SJCRH30 (cell line): Measurements from ENCODE around the gene NMUR1. TPM values are rescaled to one million over a fixed set of nuclear protein-coding genes. Genes with fewer than 3 reads are reported as not detected.

Experiments
- DNase-seq, 2 experiments: peaks; one replicate each; pipeline ENCODE4 v3.0.0-alpha.2; 2015 to 2020
- H3K27ac ChIP-seq: fragments of 250-450 bp; sonication (Bioruptor Pico); 2 replicates; pipeline ENCODE4 v1.5.1; 2020; ENCODE audit warnings: mild to moderate bottlenecking, moderate library complexity
- H3K27me3 ChIP-seq: fragments of 250-450 bp; sonication (Bioruptor Pico); 2 replicates; pipeline ENCODE4 v1.5.1; 2020; ENCODE audit warnings: mild to moderate bottlenecking, moderate library complexity
- H3K36me3 ChIP-seq: fragments of 250-450 bp; sonication (Bioruptor Pico); 2 replicates; pipeline ENCODE4 v1.5.1; 2020; ENCODE audit warnings: mild to moderate bottlenecking, moderate library complexity
- H3K4me1 ChIP-seq: fragments of 250-450 bp; sonication (Bioruptor Pico); 2 replicates; pipeline ENCODE4 v1.5.1; 2020; ENCODE audit warnings: mild to moderate bottlenecking, moderate library complexity
- H3K4me3 ChIP-seq: fragments of 250-450 bp; sonication (Bioruptor Pico); 2 replicates; pipeline ENCODE4 v1.5.1; 2020; ENCODE audit warnings: mild to moderate bottlenecking, moderate library complexity
- H3K9me3 ChIP-seq: fragments of 250-450 bp; sonication (Bioruptor Pico); replicated peaks from 2 replicates; pipeline ENCODE4 v1.5.1; 2020; ENCODE audit warnings: mild to moderate bottlenecking, moderate library complexity
- total RNA-seq: library from RNA; depleted of rRNA; stranded (reverse); fragments of >200 nt; shearing (Covaris generic); gene quantifications from 2 replicates; pipeline ENCODE4 v1.2.3, GENCODE V29; 2014

Gene NMUR1
- total RNA-seq, 1 experiment from 2014 or later = not detected

GRCh38 chr2:231525248-231526163, 4.7 kb downstream of the NMUR1 start:
- no peaks in the 10 kb centered on the region for H3K27me3 ChIP-seq
- H3K4me1 ChIP-seq = no peaks in the 10 kb centered on the region
- H3K36me3 ChIP-seq = no peaks in the 10 kb centered on the region
- no peak for DNase-seq
- no peaks in the 10 kb centered on the region; the same call in 1 of the 2 replicates for H3K9me3 ChIP-seq
- no peak overlapping the region for H3K27ac ChIP-seq
- H3K4me3 ChIP-seq = no peak overlapping the region

DNA sequence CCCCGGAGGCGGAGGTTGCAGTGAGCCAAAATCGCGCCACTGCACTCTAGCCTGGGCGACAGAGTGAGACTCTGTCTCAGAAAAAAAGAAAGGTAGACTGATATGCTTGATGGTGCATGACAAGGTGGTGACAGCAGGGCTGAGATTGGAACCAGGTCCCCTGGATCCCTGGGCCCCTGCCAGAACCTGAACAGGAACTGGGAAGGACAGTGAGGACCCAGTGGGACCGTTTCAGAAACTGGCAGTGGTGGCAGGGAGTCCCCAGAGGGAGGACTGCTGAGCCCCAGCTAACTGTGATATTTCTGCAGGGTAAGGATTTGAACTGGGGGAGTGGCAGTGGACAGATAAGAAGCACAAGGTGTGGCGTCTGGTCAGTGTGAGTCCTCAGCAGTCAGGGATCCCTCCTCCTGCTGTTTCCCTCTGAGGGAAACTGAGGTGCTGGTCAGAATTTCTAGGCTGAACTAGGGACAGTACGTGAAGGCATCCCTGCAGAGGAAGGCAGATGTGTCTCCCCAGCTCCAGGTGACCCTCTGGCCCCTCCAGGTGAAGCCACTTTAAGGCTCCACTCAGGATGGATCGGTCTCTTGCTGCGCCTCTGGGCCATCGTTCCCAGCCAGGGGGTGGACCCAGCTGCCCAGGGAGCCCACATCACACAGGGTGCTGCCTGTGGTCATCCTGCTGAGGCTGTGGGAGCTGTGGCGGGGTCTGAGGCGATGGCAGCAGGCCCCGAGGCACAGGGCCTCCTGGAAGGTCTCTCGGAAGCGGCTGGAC, 5.6 kb downstream of the NMUR1 start:
- Histone ChIP-seq H3K4me3 (no peak overlapping the region), H3K27ac (no peak overlapping the region), H3K4me1 (no peaks in the 10 kb centered on the region), H3K36me3 (no peaks in the 10 kb centered on the region), H3K9me3 (no peaks in the 10 kb centered on the region; the same call in 1 of the 2 replicates), H3K27me3 (no peaks in the 10 kb centered on the region)
- no peak for DNase-seq

DNA sequence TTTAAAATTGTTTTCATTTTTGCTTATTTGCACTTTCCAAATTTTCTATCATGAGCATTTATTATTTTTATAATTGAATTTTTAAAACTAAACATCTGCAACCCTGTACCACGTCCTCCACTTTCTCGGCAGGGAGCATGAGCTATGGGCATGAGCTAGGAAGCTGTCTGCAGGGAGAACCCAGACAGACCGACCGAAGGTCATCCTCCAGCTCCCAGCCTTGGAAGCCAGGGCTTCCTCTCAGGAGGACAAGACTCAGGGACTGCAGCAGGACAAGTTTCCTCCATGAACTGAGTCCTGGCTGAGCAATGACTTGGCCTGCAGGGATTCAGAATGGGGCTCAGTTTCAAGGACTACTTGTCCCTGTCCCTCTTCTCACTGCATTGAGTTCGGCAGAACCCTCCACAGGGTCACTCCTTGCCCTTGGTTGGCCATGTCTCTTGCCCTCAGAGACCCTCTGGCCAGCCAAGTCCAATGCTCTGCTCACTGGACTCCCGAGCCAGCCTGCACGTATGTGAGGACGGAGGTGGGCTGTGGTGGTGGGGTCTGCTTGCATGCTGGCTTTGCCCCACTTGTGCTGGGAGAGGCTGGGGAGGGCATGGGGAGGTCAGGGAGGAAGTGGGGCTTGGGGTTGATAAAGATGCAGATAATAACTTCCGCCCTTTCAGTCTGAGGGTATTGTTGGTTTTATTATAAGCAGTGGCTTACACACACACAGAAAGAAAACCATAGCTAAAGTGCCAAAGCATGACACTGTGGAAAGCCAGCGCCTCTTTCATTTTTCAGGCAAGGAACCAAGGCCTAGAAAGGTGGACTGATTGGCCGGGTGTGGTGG, 6.6 kb downstream of the NMUR1 start:
- no peak overlapping the region for H3K27ac ChIP-seq
- no peaks in the 10 kb centered on the region; the same call in 1 of the 2 replicates for H3K9me3 ChIP-seq
- no peaks in the 10 kb centered on the region for H3K36me3 ChIP-seq
- no peaks in the 10 kb centered on the region for H3K27me3 ChIP-seq
- no peak for DNase-seq
- no peaks in the 10 kb centered on the region for H3K4me1 ChIP-seq
- H3K4me3 ChIP-seq = no peak overlapping the region

- no peak for DNase-seq
- Histone ChIP-seq H3K27ac (no peak overlapping the region), H3K9me3 (no peaks in the 10 kb centered on the region; the same call in 1 of the 2 replicates), H3K27me3 (no peaks in the 10 kb centered on the region), H3K4me1 (no peaks in the 10 kb centered on the region), H3K36me3 (no peaks in the 10 kb centered on the region), H3K4me3 (no peak overlapping the region)
These were observed 7.6 kb downstream of the NMUR1 start for GRCh38 chr2:231522418-231523180.

GRCh38 chr2:231521443-231521842, 8.8 kb downstream of the NMUR1 start:
- no peak for DNase-seq
- no peak overlapping the region for H3K4me3 ChIP-seq
- H3K27me3 ChIP-seq = no peaks in the 10 kb centered on the region
- no peaks in the 10 kb centered on the region for H3K36me3 ChIP-seq
- H3K9me3 ChIP-seq = no peaks in the 10 kb centered on the region; the same call in 1 of the 2 replicates
- H3K4me1 ChIP-seq = no peaks in the 10 kb centered on the region
- no peak overlapping the region for H3K27ac ChIP-seq

DNA sequence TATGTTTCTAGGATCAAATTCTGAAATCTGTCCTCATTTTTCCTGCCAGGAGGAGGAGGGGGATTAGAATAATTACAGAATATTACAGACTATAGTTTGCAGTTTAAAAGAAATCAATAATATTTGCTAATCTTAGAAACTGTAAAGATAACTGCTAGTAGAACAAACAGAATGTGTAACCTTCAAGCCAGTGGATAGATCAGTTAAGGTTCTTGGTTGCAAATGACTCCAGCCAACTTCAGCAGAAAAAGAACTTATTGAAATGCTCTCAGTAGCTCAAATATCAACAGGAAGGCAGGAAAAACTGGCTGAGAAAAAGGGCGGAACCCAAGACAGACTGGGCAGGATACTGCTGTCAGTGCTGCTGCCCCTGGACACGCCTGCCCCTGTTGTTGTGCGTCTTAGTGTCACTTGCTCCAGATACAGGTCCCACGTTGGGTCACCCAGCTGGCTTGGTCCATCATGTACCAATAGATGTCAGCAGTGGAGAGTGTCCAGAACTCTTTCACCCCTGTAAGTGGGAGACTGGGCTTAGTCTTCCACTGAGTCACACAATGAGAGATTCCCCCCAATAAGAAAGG, 10.2 kb downstream of the NMUR1 start:
- no peak for DNase-seq
- no peak overlapping the region for H3K27ac ChIP-seq
- no peak overlapping the region for H3K4me3 ChIP-seq
- no peaks in the 10 kb centered on the region for H3K27me3 ChIP-seq
- H3K9me3 ChIP-seq = no peaks in the 10 kb centered on the region; the same call in 1 of the 2 replicates
- no peaks in the 10 kb centered on the region for H3K36me3 ChIP-seq
- peaks cover 2% of the 10 kb centered on the region; the same call in 1 of the 2 replicates for H3K4me1 ChIP-seq

- H3K27ac ChIP-seq = no peak overlapping the region
- no peak overlapping the region for H3K4me3 ChIP-seq
- no peaks in the 10 kb centered on the region for H3K27me3 ChIP-seq
- no peaks in the 10 kb centered on the region for H3K9me3 ChIP-seq
- no peaks in the 10 kb centered on the region for H3K36me3 ChIP-seq
- DNase-seq = no peak
- peaks cover 4% of the 10 kb centered on the region; the same call in 1 of the 2 replicates for H3K4me1 ChIP-seq
These were observed 11.5 kb downstream of the NMUR1 start for GRCh38 chr2:231518771-231519170.

GRCh38 chr2:231515603-231516002, 14.6 kb downstream of the NMUR1 start:
- Histone ChIP-seq H3K27ac (no peak overlapping the region), H3K9me3 (no peaks in the 10 kb centered on the region), H3K36me3 (no peaks in the 10 kb centered on the region), H3K4me3 (no peak overlapping the region), H3K4me1 (peaks cover 4% of the 10 kb centered on the region; the same call in 1 of the 2 replicates), H3K27me3 (no peaks in the 10 kb centered on the region)
- no peak for DNase-seq

GRCh38 chr2:231514951-231515297, 15.3 kb downstream of the NMUR1 start:
- no peaks in the 10 kb centered on the region for H3K36me3 ChIP-seq
- peaks cover 4% of the 10 kb centered on the region; the same call in 1 of the 2 replicates for H3K4me1 ChIP-seq
- no peaks in the 10 kb centered on the region for H3K27me3 ChIP-seq
- H3K4me3 ChIP-seq = peak overlapping the region; percentile 78
- peak overlapping the region; percentile 75 for H3K27ac ChIP-seq
- H3K9me3 ChIP-seq = no peaks in the 10 kb centered on the region
- no peak for DNase-seq

DNA sequence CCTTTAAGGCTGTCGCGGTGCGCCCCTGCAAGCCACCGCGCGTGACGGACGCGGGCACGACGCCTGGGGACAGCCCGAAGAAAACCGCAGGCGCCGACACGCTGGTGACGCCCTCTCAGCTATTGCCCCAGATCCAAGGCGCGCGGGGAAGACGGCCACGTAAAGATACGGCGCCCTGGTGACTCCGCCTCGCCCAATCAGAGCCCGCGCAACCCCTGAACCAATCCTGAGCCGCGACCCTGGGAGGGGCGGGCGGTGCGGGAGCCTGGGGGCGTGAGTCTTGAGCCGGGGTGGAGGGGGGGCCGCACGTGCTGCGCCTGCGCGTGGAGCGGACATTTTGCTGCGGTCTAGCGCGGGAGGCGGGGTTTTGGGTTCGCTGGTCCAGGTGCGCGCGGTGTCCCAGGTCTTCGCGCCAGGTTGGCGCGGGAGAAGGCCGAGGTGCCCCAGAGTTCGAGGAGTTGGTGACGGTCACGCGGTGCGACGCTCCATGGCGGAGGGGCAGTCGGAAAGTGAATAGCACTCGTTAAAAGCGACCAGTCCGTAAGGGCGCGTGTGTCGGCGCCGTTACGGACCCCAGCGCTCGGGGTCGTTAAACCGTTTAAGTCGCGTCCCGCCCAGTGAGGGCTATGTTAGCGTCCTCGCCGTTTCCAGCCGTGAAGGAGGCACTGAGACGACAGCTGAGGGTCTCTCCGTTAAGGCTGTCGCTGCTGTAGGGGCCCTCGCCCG, 15.9 kb downstream of the NMUR1 start:
- peak; percentile 99 for DNase-seq
- Histone ChIP-seq H3K4me3 (peak overlapping the region; percentile 78), H3K27me3 (no peaks in the 10 kb centered on the region)

GRCh38 chr2:231513746-231514224, 16.5 kb downstream of the NMUR1 start:
- Histone ChIP-seq H3K27me3 (no peaks in the 10 kb centered on the region), H3K27ac (peak overlapping the region; percentile 75), H3K4me1 (peaks cover 4% of the 10 kb centered on the region; the same call in 1 of the 2 replicates), H3K9me3 (no peaks in the 10 kb centered on the region), H3K4me3 (peak overlapping the region; percentile 78), H3K36me3 (no peaks in the 10 kb centered on the region)
- DNase-seq = no peak

More for the DNA sequence above, 15.9 kb downstream of the NMUR1 start:
- peak overlapping the region; percentile 75 for H3K27ac ChIP-seq
- peaks cover 4% of the 10 kb centered on the region; the same call in 1 of the 2 replicates for H3K4me1 ChIP-seq
- no peaks in the 10 kb centered on the region for H3K9me3 ChIP-seq
- no peaks in the 10 kb centered on the region for H3K36me3 ChIP-seq

GRCh38 chr2:231512222-231512621, 18.0 kb downstream of the NMUR1 start:
- Histone ChIP-seq H3K36me3 (no peaks in the 10 kb centered on the region), H3K4me3 (no peak overlapping the region), H3K27ac (no peak overlapping the region), H3K9me3 (no peaks in the 10 kb centered on the region), H3K4me1 (peaks cover 4% of the 10 kb centered on the region; the same call in 1 of the 2 replicates), H3K27me3 (no peaks in the 10 kb centered on the region)
- DNase-seq = peak; percentile 62 to 63

DNA sequence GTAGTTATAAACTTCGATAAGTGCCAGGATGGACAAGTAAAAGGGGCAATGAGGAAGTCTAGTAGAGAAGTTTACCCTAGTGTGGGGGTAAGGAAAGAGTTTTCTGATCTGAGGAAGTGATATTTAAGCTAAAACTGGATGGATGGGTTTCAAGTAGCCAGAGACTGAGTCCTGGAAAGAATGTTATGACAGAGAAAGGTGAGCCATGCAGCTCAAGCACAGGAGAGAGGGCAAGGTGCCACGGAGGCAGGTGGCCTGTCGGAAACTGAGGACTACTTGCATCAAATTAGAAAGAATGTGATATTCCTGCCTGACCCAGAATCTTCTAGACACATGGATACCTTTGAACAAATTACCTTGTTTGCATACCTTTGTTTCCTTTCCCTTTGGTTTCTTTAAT, 26.5 kb downstream of the NMUR1 start:
- Histone ChIP-seq H3K9me3 (no peaks in the 10 kb centered on the region), H3K27ac (no peak overlapping the region)
- DNase-seq = no peak

More for the DNA sequence above, 26.5 kb downstream of the NMUR1 start:
- no peaks in the 10 kb centered on the region for H3K27me3 ChIP-seq
- H3K4me1 ChIP-seq = no peaks in the 10 kb centered on the region
- no peak overlapping the region for H3K4me3 ChIP-seq
- no peaks in the 10 kb centered on the region for H3K36me3 ChIP-seq
